Activated CD4-positive, alpha-beta T cell treated with anti-CD3 and anti-CD28 coated beads, Interleukin-2, Interleukin-6, amounts not matched to agents 100 ng/mL and 50 ng/mL, durations not matched to agents 16 hours and 8 hours (primary cell): ENCODE measurements around the gene USP38.

Experiments
- DNase-seq: peaks from one replicate; pipeline ENCODE4 v3.0.0-alpha.2; 2020

Gene USP38

DNA sequence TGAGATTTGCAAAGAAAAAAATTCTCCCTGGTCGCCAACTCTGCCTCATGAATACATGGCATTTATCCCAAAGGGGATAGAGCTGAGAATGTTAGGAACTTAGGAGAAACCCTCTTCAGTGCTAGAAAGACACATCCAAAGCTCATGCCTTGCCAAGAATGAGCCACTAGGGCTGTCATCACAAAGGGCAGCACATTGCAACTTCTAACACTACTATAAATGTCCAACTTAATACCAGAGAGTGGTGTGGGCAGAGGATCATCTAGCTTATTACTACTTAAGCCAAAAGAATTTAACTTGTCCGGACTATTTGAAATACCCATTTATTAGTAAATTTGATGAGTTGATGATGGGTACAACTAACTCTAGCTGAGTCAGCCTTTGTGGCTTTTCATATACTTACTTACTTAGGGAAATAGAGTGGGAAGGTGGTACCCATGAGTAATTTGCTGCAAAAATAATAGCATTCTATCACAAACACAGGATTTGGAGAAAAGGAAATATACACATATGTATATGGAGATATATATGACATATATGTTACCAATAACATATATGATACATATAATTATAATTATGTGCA, 85.6 kb downstream of the USP38 start:
- DNase-seq, result no peak
